B cell (primary cell): Measurements from ENCODE around the gene DNAH11. TPM values are rescaled to one million over a fixed set of nuclear protein-coding genes. Genes with fewer than 3 reads are reported as not detected.

Experiments
- ATAC-seq: fragments of 200-7000 bp; cut with Tn5 transposase; one replicate; pipeline ENCODE4 v1.10.0; 2021; ENCODE audit warnings: low read depth, mild to moderate bottlenecking, moderate number of reproducible peaks, moderate library complexity
- CTCF ChIA-PET: fragments of 350-600 bp; sonication (Branson Sonifier 250); formaldehyde crosslinking; loops from one replicate; lab custom pipeline; 2021; ENCODE audit warnings: antibody characterized with exemption, inconsistent platforms; lab: Charles Lee
- POLR2A ChIA-PET: fragments of 350-600 bp; sonication (Branson Sonifier 250); formaldehyde crosslinking; loops from one replicate; lab custom pipeline; 2021; ENCODE audit warnings: antibody characterized with exemption; lab: Charles Lee
- DNase-seq: peaks from one replicate; pipeline ENCODE4 v3.0.0; 2013
- H2AFZ ChIP-seq: 2 replicates; pipeline ENCODE4 v1.6.1; 2012; ENCODE audit warnings: mild to moderate bottlenecking, low read depth, low read length; ENCODE audit not compliant: insufficient read depth, poor library complexity, severe bottlenecking
- H3K27ac ChIP-seq, 2 donors: 1 replicate in 1 of 2; 2 replicates in 1 of 2; pipeline ENCODE4 v1.5.1; 2012 to 2013; ENCODE audit warnings: low read length in 2 of 2, mild to moderate bottlenecking in 2 of 2, moderate library complexity in 1 of 2
- H3K27me3 ChIP-seq, 4 experiments: fragments of 200-600 bp in 1 of 4; sonication (generic) in 1 of 4; replicated peaks in 1 of 4; 1 replicate in 2 of 4; 2 replicates in 2 of 4; pipeline versions ENCODE4 v1.6.1 to v1.7.0; 2013 to 2016; ENCODE audit warnings: low read length in 3 of 4, mild to moderate bottlenecking in 2 of 4, mixed read lengths in 1 of 4, moderate library complexity in 1 of 4; ENCODE audit not compliant: insufficient read depth in 4 of 4, control insufficient read depth in 3 of 4; ENCODE audit errors: control extremely low read depth in 1 of 4
- H3K36me3 ChIP-seq, 2 experiments: replicated peaks in 1 of 2; 1 replicate in 1 of 2; 2 replicates in 1 of 2; pipeline versions ENCODE4 v1.6.1 to v1.7.1; 2013; ENCODE audit warnings: low read length in 1 of 2; ENCODE audit not compliant: insufficient read depth in 2 of 2, control insufficient read depth in 1 of 2; ENCODE audit errors: control extremely low read depth in 1 of 2, extremely low read depth in 1 of 2
- H3K4me1 ChIP-seq, 2 donors: fragments of 200-600 bp in 1 of 2; sonication (generic) in 1 of 2; 1 replicate in 1 of 2; 2 replicates in 1 of 2; pipeline versions ENCODE4 v1.5.1 to v1.6.1; 2013 to 2017; ENCODE audit warnings: low read length in 2 of 2; ENCODE audit not compliant: control insufficient read depth in 2 of 2, insufficient read depth in 2 of 2
- H3K4me2 ChIP-seq: replicated peaks from 2 replicates; pipeline ENCODE3; 2012; ENCODE audit warnings: mild to moderate bottlenecking, low read depth, low read length; ENCODE audit not compliant: poor library complexity, severe bottlenecking
- H3K4me3 ChIP-seq, 5 experiments: fragments of 200-600 bp in 1 of 5; sonication (generic) in 1 of 5; 1 replicate in 3 of 5; 2 replicates in 2 of 5; pipeline versions ENCODE4 v1.5.1 to v1.7.0; 2011 to 2016; ENCODE audit warnings: low read length in 4 of 5, mild to moderate bottlenecking in 4 of 5, low read depth in 2 of 5, control low read depth in 1 of 5, moderate library complexity in 1 of 5; ENCODE audit not compliant: insufficient read depth in 1 of 5; ENCODE audit errors: control extremely low read depth in 1 of 5, extremely low read depth in 1 of 5
- H3K79me2 ChIP-seq: fragments of 200-600 bp; sonication (generic); one replicate; pipeline ENCODE4 v1.6.0; 2016; ENCODE audit warnings: low read length; ENCODE audit not compliant: control insufficient read depth, insufficient read depth
- H3K9ac ChIP-seq: fragments of 200-600 bp; sonication (generic); 2 replicates; pipeline ENCODE4 v1.6.1; 2017; ENCODE audit warnings: mild to moderate bottlenecking, low read length, moderate library complexity
- H3K9me3 ChIP-seq, 3 donors: one replicate each; pipeline versions ENCODE4 v1.6.1 to v1.7.1; 2013; ENCODE audit warnings: low read length in 2 of 3; ENCODE audit not compliant: control insufficient read depth in 2 of 3, insufficient read depth in 1 of 3; ENCODE audit errors: control extremely low read depth in 1 of 3
- H4K20me1 ChIP-seq: 2 replicates; pipeline ENCODE4 v1.6.0; 2012; ENCODE audit warnings: mild to moderate bottlenecking, low read length; ENCODE audit not compliant: insufficient read depth, control insufficient read depth, poor library complexity, severe bottlenecking
- H3K27ac Mint-ChIP-seq: one replicate; pipeline ENCODE4 v1.8.0; 2021; ENCODE audit warnings: mixed read lengths
- H3K27me3 Mint-ChIP-seq: one replicate; pipeline ENCODE4 v1.8.0; 2021; ENCODE audit warnings: mixed read lengths
- H3K4me1 Mint-ChIP-seq: one replicate; pipeline ENCODE4 v1.8.0; 2021; ENCODE audit warnings: mixed read lengths
- H3K4me3 Mint-ChIP-seq: one replicate; pipeline ENCODE4 v1.8.0; 2021; ENCODE audit warnings: mixed read lengths
- H3K9me3 Mint-ChIP-seq: one replicate; pipeline ENCODE4 v1.8.0; 2022; ENCODE audit warnings: mixed read lengths; ENCODE audit not compliant: insufficient read depth
- CTCF ChIP-seq: fragments of 200-600 bp; IDR thresholded peaks from one replicate; pipeline ENCODE4 v1.8.0; 2022; ENCODE audit warnings: antibody characterized with exemption, mild to moderate bottlenecking
- EZH2 ChIP-seq: IDR thresholded peaks from 2 replicates; pipeline ENCODE4 v1.6.1; 2012; ENCODE audit warnings: borderline replicate concordance, low read depth, mild to moderate bottlenecking, moderate library complexity, low read length; ENCODE audit not compliant: insufficient read depth, poor library complexity, severe bottlenecking
- WGBS: methylation state at CpG from one replicate; pipeline ENCODE4 v1.1.5; 2013; ENCODE audit warnings: missing lambda C conversion rate; ENCODE audit not compliant: insufficient coverage; 5-methylcytosine and 5-hydroxymethylcytosine counted together
- intact Hi-C: fragments of 100-400 bp; cut with micrococcal nuclease; formaldehyde crosslinking; loops from one replicate; pipeline ENCODE4 v1.10.0; 2022
- polyA plus RNA-seq: library from polyadenylated mRNA; depleted of rRNA; stranded (reverse); fragments of >200 nt; gene quantifications from 2 replicates; pipeline ENCODE4 v1.2.3, GENCODE V29; 2012
- total RNA-seq, 2 donors: library from RNA; stranded (reverse); fragments of 120-200 nt in 1 of 2; gene quantifications; 1 replicate in 1 of 2; 2 replicates in 1 of 2; pipeline versions ENCODE4 v1.2.3 to v1.2.4, GENCODE V29; 2013 to 2022

The DNAH11 gene
- total and polyA plus RNA-seq, 2 donors (not counting 1 experiment from before 2014, with no cell fraction given): not detected

GRCh38 chr7:21550821-21551531, 8.1 kb downstream of the DNAH11 start:
- H3K4me3 Mint-ChIP-seq: no peak overlapping the region
- H3K27me3 Mint-ChIP-seq: peaks cover 20% of the 10 kb centered on the region
- no peaks in the 10 kb centered on the region for H3K9me3 Mint-ChIP-seq
- no peak overlapping the region for H3K27ac Mint-ChIP-seq
- Histone ChIP-seq H3K27me3 (peaks cover 0 to 8% (median 6%) of the 10 kb centered on the region in 4 experiments), H2AFZ (no peak overlapping the region), H3K9ac (no peak overlapping the region), H4K20me1 (no peaks in the 10 kb centered on the region), H3K9me3 (no peaks in the 10 kb centered on the region), H3K27ac (no peak overlapping the region), H3K4me1 (no peaks in the 10 kb centered on the region), H3K4me3 (no peak overlapping the region), H3K4me2 (no peak overlapping the region), H3K79me2 (no peaks in the 10 kb centered on the region), H3K36me3 (no peaks in the 10 kb centered on the region)
- POLR2A ChIA-PET: no interaction called here
- CTCF ChIA-PET: no interaction called here
- WGBS: 64% methylated on average over 3 of the region's 6 CpGs
- no peaks in the 10 kb centered on the region for H3K4me1 Mint-ChIP-seq
- intact Hi-C loops: no loop called here
- DNase-seq (no peak), ATAC-seq (no peak)
- TF ChIP-seq CTCF: no peak
- TF ChIP-seq EZH2: no peak

DNA sequence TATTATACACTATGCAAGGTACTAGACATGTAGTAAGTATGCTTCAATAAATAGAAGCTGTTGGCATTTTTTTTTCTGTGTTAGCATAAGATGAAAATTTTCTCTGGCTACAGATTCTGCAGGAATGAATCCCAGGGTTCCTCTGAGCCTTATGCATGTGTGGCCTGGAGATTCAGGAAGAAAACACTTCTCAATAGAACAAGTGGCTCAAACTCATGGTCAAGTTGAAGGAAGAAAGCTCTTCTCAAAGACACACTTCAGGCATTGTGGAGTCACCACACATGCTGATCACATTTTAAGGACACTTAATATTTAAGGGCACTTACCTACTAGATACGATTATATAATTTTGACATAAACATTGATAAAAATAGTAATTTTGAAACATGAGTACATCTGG, 19.5 kb downstream of the DNAH11 start:
- H3K4me3 Mint-ChIP-seq: no peak overlapping the region
- CTCF ChIA-PET: no interaction called here
- ATAC-seq (no peak), DNase-seq (no peak)
- Histone ChIP-seq H3K4me2 (no peak overlapping the region), H3K27me3 (no peaks in the 10 kb centered on the region), H4K20me1 (no peaks in the 10 kb centered on the region), H3K36me3 (no peaks in the 10 kb centered on the region), H3K4me1 (no peaks in the 10 kb centered on the region), H3K79me2 (no peaks in the 10 kb centered on the region), H3K9me3 (no peaks in the 10 kb centered on the region), H3K27ac (no peak overlapping the region), H2AFZ (no peak overlapping the region), H3K4me3 (no peak overlapping the region), H3K9ac (no peak overlapping the region)
- H3K27me3 Mint-ChIP-seq: peaks cover 14% of the 10 kb centered on the region
- WGBS: no CpG with 5 or more reads among the region's 1 CpG
- no peak overlapping the region for H3K27ac Mint-ChIP-seq
- no peak for TF ChIP-seq CTCF
- TF ChIP-seq EZH2: no peak
- H3K4me1 Mint-ChIP-seq: no peaks in the 10 kb centered on the region
- POLR2A ChIA-PET: no interaction called here
- no peaks in the 10 kb centered on the region for H3K9me3 Mint-ChIP-seq
- intact Hi-C loops: no loop called here
